ENCODE measurements around the gene F7.
A peak's percentile ranks its signal among the peaks of the same experiment; 100 is the strongest.

F7 gene

GRCh38 chr13:113141601-113141970 is 36.0 kb downstream of the F7 start:
- no peak for FAIRE-seq

- no peak for FAIRE-seq
Measured at GRCh38 chr13:113142876-113143275, 37.3 kb downstream of the F7 start.

GRCh38 chr13:113143466-113144254 is 38.1 kb downstream of the F7 start:
- no peak for FAIRE-seq

GRCh38 chr13:113144255-113144629 is 38.7 kb downstream of the F7 start:
- no peak for FAIRE-seq

GRCh38 chr13:113145496-113145895 is 39.9 kb downstream of the F7 start:
- no peak for FAIRE-seq

GRCh38 chr13:113145911-113146598 is 40.5 kb downstream of the F7 start:
- no peak for FAIRE-seq

- no peak for FAIRE-seq
Measured at GRCh38 chr13:113146750-113147149, 41.2 kb downstream of the F7 start.

- FAIRE-seq, result no peak
Measured at GRCh38 chr13:113147206-113147605, 41.6 kb downstream of the F7 start.

- no peak for FAIRE-seq
Measured at GRCh38 chr13:113148407-113148806, 42.8 kb downstream of the F7 start.

GRCh38 chr13:113148940-113149503 is 43.4 kb downstream of the F7 start:
- no peak for FAIRE-seq

GRCh38 chr13:113149711-113150549 is 44.3 kb downstream of the F7 start:
- no peak for FAIRE-seq

- no peak for FAIRE-seq
Measured at GRCh38 chr13:113150550-113151365, 45.2 kb downstream of the F7 start.

- no peak for FAIRE-seq
Measured at GRCh38 chr13:113151745-113152690, 46.4 kb downstream of the F7 start.

GRCh38 chr13:113152691-113152983 is 47.0 kb downstream of the F7 start:
- FAIRE-seq, result no peak

GRCh38 chr13:113152984-113153809 is 47.6 kb downstream of the F7 start:
- no peak for FAIRE-seq

- FAIRE-seq, result peak; percentile 21
Measured at GRCh38 chr13:113153810-113154748, 48.5 kb downstream of the F7 start.

GRCh38 chr13:113155201-113155600 is 49.6 kb downstream of the F7 start:
- FAIRE-seq, result no peak

- no peak for FAIRE-seq
Measured at GRCh38 chr13:113155982-113156655, 50.5 kb downstream of the F7 start.
